GM20431 (cell line): ENCODE measurements around the gene PRKAA1.

Source experiments
- in situ Hi-C: fragments of 300-500 bp; cut with MseI, MboI; formaldehyde crosslinking; loops from one replicate; pipeline ENCODE4 v1.15.0; 2020; ENCODE audit warnings: low sequenced_read_pairs; ENCODE audit not compliant: unreplicated experiment

Gene PRKAA1

DNA sequence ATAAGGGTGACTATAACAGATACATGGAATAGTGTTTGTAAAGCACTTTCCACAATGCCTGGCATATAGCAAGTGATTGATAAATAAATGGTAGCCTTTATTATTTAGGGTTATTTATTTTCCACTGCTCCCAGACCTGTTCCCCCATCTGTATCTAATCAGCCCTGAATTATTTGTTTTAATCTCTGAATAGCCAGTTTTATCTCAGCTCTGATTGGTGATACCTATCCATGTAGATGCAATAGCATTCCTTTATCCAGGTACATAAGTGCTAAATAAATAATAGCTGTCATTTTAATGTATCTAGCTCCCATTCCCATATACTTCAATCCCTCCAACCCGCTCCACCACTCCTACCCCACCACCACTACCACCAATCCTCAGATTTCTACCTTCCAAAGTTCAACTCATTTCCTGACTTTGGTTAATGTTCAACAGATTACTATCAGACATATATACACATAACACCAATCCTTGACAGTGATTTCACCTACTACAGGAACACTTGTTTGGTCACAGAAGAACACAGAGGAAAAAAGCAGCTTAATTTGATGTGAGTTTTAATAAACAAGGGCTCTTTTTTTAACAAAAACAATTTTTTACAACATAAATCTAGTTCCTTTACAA, 14.0 kb downstream of the PRKAA1 start:
- in situ Hi-C loops: no loop called here

DNA sequence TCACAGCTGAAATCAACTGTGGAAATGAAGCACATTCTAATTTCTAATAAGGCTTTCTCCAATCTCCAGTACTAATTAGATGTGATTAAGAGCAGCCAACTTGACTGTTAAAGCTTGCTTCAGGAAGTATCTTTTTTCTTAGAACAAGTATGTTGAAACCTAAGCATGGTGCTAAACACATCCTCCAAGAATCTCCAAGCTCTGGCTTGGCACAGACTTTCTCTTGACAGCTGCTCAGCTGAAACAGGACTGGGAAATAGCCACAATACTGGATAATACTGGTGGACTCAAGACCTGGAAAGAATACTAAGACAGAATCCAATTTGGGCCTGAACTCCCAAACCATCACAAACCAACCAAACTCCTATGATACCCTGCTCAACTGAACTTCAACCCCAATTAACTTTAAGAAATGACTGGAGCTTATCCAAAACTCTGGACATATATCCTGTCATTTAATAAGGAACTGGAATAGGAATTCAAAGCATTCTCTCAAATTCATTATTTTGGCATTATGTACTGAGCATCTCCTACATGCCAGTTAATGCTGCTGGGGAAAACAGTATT, 16.2 kb downstream of the PRKAA1 start:
- in situ Hi-C loops: no loop called here

DNA sequence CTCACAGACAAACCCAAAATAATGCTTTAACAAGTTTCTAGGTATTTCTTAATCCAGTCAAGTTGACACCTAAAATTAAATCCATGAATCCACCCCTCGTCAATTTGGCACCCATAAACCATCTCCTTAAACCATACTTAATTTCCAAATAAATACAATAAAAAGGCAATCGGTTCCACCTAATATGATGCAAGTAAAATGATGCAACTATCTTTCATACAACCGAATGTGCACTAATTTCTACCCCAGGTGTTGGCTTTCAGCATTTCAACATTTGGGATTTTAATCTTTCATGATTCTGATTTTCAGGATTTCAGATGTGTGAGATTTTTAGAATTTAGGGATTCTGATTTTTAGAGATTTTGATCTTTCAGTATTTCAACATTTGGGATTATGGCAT, 17.3 kb downstream of the PRKAA1 start:
- in situ Hi-C loops: no loop called here

DNA sequence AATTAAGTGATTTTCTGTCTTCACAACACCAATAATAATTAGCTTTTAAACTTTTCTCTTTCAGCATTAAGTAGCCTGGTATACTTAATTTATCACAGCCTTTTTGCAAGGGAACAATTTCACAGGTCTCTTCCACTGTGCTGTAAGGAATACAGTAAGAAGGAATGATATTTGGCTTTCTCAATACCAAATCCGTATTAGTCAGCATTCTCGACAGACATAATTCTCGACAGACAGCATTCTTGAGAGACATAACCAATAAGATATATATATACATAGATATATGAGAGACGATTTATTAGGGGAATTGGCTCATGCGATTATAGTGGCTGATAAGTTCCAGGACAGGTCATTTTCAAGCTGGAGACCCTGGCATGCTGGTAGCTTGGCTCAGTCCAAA, 18.0 kb downstream of the PRKAA1 start:
- in situ Hi-C loops: no loop called here

DNA sequence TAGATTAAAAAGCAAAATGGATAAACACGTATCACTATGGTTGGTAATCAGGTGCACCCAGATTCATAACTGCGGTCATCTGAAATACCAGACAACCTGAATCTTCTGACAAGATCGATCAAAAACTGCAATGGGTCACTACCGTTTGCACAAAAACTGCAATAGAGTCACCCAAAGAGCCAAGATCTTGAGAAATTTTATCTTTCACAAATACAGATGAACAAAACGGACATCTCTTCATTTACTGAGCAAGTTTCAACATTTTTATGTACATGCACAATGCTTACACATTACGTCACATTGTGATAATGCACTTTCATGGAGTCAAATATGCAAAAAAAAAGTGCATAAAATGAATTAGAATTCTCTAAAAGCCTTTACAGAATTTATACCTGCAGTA, 18.6 kb downstream of the PRKAA1 start:
- in situ Hi-C loops: no loop called here

DNA sequence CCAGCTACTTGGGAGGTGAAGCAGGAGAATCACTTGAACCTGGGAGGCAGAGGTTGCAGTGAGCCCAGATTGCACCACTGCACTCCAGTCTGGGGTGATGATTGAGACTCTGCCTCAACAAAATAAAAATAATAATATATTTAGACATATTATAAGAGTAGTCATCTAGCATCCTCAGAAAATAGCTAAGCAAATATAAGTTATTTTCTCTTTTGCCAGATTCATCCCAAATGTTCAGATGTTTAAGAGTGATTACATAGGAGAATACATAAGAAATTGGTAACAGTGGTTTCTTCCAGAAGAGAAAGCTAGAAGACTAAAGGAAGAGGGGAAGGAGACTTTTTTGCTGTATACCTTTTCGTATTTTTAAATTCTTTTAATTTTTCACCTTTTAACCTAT, 20.0 kb downstream of the PRKAA1 start:
- in situ Hi-C loops: no loop called here

DNA sequence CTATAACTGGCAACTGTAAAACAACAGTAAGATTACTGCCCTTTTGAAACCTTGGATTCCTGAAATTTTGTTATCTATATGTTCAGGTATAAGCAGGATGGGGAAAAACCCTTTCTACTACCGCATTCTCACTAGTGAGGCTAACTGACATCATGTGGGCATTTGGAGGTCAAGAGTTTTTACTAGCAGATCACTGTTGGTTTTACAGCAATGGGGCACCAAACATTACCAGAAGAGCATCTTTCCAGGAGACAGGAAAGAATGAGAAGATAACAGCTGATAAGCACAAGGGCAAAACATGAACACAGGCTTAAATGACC, 21.6 kb downstream of the PRKAA1 start:
- in situ Hi-C loops: no loop called here

DNA sequence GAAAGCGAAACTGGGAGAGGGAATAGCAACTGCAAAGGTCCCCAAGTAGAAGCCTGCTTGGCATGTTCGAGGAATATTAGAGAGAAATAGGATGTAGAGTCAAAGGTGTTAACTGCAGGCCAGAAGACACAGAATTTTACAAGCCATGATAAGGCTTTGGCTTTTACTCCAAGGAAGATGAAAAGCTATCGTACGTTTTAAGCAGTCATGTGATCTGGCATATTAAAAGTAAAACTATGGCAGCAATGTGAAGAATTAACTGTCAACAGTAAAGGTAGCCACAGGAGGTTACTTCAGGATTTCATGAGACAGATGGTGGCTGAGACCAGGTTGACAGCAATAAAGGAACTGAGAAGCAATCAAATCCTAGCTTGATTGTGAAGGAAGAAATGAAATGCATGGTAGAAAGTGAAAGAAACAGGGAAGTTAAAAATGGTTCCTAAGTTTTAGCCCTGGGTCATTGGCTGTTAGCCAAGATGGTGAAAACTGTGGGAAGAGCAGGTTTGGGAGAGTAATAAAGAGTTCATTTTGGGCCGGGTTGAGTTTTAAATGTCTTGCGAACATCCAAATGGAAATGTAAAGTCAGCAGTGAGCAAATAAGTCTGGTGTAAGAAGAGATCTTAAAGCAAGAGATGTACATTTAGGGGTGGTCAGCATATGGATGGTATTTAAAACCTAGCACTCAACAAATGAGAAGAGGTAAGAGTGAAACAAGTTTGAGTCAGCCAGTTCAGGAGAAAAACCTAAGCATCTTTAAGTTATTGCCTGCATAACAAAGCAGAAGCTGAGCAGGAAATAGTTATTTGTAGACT, 22.1 kb downstream of the PRKAA1 start:
- in situ Hi-C loops: no loop called here

DNA sequence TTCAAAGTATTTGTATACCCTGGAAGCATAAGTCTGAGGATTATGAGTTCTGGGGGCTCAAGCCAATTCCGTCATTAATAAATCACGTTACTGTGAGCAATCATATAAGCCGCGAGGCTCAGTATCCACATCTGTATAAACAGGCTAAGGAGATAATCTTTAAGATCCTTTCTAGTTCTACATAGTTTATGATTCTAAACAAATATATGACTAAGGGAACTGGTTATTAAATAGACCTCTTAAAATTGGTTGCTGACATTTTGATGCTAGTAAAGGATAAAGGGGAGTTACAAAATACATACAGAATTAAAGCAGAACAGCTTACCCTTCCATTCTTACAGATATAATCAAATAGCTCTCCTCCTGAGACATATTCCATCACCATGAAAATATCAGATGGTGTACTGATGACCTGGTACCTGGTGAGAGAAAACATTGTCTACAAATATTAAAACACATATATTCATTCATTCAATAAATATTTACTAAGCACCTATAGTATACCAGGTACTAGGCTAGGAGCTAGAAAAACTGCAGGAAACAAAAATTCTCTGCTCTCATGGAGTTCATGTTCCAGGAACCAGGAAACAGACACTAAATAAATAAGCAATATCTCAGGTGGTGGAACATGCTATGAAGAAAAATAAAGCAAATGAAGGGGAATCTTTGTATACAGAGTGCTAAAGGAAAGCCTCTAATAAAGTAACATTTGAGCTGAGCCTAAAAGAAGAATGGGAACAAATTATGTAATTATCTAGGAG, 22.9 kb downstream of the PRKAA1 start:
- in situ Hi-C loops: no loop called here

DNA sequence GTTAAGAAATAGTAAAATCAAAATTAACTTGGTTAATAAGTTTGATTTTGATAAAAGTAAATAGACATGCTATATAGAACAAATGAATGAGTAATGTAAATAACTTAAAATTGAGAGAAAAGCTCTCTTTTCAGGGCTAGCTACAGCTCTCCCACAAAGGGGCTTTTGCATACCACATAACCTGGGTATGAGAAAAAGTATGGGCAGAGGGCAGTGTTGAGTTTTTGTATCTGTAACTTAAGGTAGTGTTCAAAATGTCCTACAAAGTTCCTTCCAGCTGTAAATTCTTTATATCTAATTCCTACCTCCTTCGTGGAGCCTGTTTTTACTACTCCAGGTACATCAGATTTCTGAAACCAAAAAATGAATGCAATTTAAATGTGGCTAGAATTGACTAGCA, 23.6 kb downstream of the PRKAA1 start:
- in situ Hi-C loops: no loop called here

DNA sequence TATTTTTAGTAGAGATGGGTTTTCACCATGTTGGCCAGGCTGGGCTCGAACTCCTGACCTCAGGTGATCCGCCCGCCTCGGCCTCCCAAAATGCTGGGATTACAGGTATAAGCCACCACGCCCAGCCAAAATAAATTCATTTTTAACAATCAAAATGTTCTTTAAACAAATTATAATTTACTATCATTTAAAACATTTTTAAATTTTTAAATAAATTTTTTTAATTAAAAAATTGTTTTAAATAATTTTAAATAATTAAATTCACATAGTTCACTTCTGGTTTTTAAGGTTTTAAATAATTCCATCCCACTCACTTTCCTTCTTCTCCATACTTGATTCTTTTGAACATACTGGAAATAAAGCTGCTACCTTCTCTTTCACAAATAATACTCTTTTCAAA, 27.4 kb downstream of the PRKAA1 start:
- in situ Hi-C loops: no loop called here

DNA sequence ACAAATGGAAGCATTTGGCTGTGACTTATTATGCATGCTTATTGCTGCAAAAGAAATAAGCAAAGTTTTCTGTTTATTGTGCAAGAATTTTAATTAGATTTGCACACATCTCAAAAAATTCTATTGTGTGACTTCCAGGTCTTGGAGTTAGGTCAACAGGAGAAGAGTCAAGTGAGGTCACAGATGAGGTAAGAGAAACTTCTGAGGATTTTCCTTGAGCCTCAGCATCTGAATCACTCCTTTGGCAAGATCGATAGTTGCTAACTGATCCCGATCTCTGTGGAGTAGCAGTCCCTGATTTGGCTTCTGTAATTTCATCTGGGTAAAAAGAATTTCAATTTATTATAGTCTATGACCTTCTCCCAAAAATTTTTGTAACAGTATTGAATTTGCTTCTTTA, 35.5 kb downstream of the PRKAA1 start:
- in situ Hi-C loops: no loop called here

DNA sequence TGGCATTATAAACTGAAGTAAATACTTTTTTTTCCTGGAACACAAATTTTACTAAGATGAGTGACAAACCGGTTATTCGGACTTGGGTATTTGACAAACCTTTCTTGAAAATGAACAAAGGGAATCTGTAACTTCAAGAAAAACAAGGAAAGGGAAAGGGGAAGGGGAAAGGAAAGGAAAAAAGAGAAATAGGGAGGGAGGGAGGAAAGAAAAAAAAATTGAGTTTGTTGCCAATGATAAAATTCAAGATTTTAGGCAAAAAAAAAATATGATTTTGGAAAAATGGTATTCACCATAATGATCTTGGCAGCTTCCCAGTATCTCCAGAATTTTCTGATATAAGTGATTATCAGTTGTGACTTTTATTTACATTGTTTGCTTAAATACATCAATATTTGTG, 40.8 kb downstream of the PRKAA1 start:
- in situ Hi-C loops: no loop called here

DNA sequence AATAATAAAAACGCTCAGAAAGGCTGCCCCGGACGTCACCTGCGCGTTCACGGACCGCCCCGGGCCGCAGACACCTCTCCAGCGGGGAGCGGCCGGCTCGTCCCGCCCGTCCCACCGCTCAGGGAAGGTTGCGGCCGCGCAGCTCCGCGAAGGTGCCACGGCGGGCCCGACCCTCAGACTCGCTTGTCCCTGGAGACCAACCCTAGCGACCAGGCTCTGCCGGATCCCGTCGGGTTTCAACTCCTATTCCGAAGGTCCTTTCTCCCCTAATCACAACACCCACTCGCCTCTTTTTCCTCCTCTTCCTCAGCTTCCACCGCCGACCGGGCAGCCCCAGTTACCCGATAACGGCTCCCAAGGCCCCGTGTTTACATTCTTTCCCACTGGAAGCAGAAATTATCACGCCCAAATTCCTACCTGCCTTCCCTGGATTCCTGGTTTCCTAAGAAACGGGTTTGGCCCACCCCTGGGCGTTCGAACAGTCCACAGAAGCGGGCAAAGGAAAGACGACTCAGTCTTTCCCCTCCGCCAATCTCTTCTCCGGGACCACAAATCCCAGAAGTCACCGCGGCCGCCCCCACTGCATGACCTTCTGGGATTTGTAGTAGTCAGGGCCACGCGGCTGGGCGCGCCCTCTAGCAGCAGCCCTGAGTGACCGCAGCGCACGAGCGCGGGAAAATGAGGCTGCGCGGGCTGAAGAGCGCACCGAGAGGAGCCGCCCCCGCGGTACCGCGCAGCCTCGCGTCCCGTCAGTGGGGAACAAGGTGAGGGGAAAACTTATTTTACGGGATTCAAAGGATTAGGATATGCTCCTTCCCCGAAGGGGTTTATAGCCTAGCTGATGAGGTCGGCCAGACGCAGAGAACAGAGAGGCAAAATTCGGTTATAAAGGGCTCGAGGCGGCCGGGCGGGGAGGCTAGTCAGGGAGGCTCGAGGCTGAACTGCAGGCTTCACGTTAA, 42.5 kb downstream of the PRKAA1 start, which contains the start of gene TTC33:
TSS of gene TTC33 (minus strand) at position 555 of the 959 bp plus-strand sequence. CDS start 8,943 bp downstream, outside the sequence.
- in situ Hi-C loops: no loop called here

DNA sequence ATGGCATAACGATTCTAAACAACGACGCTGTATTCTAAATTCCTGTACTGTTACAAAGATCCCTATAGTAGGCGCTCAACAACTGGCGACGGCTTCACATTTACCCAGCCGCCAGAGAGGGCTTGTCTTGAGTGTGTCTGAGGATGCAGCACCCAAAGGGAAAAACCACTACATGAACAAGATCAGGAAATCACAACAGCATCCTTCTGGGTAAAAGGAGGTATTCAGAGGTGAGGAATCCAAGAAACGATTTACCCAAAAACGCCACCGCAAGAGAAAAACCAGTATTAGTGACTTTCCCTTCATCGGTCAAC, 43.1 kb downstream of the PRKAA1 start:
- in situ Hi-C loops: no loop called here

DNA sequence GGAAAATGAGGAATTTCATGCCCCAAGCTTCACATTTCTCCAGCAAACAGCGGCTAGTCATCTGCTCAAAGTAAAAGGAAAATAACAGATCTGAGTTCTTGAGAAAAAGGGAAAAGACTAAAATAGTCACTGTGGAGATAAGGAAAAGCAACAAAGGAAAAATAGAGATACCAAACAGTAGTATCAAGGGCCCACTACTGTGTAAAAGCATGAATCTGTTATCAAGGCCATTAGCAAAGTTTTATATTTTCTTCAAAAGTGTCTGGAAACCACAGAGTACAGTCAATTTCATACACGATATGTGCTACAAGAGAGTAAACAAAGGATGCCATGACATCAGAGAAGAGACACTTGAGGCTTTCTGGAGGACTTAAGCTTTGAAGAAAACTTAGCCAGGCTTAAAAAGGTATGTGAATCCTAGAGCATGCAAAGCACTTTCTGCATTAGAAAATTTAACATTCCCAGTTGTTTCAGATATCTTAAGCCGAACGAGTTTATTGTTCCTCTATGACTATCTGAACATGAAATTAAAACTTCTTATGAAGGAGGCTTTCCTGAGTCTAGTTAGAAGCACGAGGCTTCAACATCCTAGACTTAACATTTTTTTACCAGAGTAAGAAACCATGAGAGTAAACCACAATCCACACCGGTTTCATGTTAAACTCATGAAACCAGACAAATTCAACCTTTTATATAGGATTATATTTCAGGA, 43.6 kb downstream of the PRKAA1 start:
- in situ Hi-C loops: no loop called here

DNA sequence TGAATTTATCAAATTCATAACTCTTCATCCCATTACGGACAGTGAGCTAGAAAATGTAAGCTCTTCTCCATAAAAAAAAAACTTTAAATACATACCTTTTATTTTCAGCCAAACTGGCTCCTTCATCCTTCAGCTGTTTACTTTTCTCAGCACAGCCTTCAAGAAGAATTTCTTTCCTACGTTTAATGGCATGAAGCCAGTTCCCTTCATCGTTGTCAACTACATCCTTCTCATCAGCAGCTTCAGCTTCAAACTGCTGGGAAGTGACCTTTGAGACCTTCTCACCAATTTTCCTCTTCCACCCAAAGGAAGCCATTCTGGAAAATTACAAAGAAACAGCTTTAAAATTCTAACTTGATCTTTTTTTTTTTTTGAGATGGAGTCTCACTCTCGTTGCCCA, 51.5 kb downstream of the PRKAA1 start:
- in situ Hi-C loops: no loop called here

DNA sequence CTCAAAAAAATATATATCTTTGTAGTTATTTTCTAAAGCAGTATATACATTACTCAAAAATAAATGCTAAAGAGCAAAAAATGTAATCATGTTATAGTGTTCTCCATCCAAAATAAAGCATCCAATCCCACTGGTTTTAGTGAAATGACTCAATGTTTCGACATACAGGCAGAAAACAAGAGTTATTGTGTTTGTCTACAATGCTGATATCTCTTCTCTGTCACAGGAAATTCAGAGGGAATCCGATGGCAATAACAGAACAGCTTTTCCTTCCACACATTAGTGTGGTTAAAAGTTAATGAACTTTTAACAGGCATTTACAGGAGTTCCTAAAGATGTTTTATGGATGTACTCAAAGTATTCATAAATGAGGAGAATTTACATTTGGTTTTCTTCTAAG, 54.4 kb downstream of the PRKAA1 start:
- in situ Hi-C loops: no loop called here

DNA sequence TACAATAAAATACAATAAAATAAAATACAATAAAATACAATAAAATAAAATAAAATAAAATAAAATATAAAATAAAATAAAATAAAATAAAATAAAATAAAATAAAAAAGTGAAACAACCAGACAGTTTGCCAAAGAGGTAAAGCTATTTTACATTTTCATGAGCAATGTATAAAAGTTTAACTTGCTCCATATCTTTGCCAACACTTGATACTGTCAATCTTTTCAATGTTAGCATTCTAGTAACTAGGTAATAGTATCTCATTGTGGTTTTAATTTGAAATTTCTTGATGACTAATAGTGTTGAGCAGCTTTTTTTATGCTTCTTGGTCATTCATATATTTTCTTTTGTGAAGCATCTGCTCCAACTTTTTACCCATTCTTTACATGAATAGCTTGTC, 59.7 kb downstream of the PRKAA1 start:
- in situ Hi-C loops: no loop called here
